GM19239 (cell line): Measurements from ENCODE around the gene FLII.
A peak's percentile ranks its signal among the peaks of the same experiment; 100 is the strongest.

Source experiments
- DNase-seq: peaks from one replicate; pipeline ENCODE4 v3.0.0; 2011; ENCODE audit warnings: low spot score; ENCODE audit not compliant: insufficient read length
- FAIRE-seq: peaks from 2 replicates; lab custom pipeline; 2011; peaks lifted over from hg19 to GRCh38; lab: Jason Lieb, UNC

Gene FLII

GRCh38 chr17:18261146-18261515, 2.6 kb upstream of the FLII start:
- FAIRE-seq, result peak; percentile 28
- DNase-seq, result peak; percentile 66

GRCh38 chr17:18260332-18261145, 2.0 kb upstream of the FLII start, which contains the start of gene MIEF2:
Gene MIEF2, plus strand, starts transcription at chr17:18260662. Its CDS starts 2,059 bp downstream, at chr17:18262721.
- peak; percentile 100 for DNase-seq
- FAIRE-seq, result peak; percentile 97

GRCh38 chr17:18259621-18260331, 1.2 kb upstream of the FLII start:
- no peak for DNase-seq
- FAIRE-seq, result peak; percentile 28

- peak; percentile 71 for FAIRE-seq
- peak; percentile 67 for DNase-seq
These were observed 569 bp downstream of the FLII start for GRCh38 chr17:18257982-18258355.

GRCh38 chr17:18257268-18257981, 1.1 kb downstream of the FLII start:
- DNase-seq (peak; percentile 63), FAIRE-seq (peak; percentile 40)

GRCh38 chr17:18256776-18257175, 1.8 kb downstream of the FLII start:
- FAIRE-seq (no peak), DNase-seq (no peak)

- DNase-seq (no peak), FAIRE-seq (no peak)
These were observed 2.2 kb downstream of the FLII start for GRCh38 chr17:18256351-18256750.

- DNase-seq (no peak), FAIRE-seq (no peak)
These were observed 3.5 kb downstream of the FLII start for GRCh38 chr17:18254888-18255649.

- FAIRE-seq (no peak), DNase-seq (no peak)
These were observed 4.4 kb downstream of the FLII start for GRCh38 chr17:18253947-18254821.

GRCh38 chr17:18253187-18253884, 5.2 kb downstream of the FLII start:
- no peak for FAIRE-seq
- no peak for DNase-seq

- DNase-seq (no peak), FAIRE-seq (no peak)
These were observed 6.4 kb downstream of the FLII start for GRCh38 chr17:18252160-18252559.

- DNase-seq (no peak), FAIRE-seq (no peak)
These were observed 7.3 kb downstream of the FLII start for GRCh38 chr17:18251204-18251603.

GRCh38 chr17:18250708-18251107, 7.8 kb downstream of the FLII start:
- FAIRE-seq (no peak), DNase-seq (no peak)

GRCh38 chr17:18250259-18250658, 8.3 kb downstream of the FLII start:
- DNase-seq (no peak), FAIRE-seq (no peak)

GRCh38 chr17:18248811-18249210, 9.7 kb downstream of the FLII start:
- FAIRE-seq, result no peak
- no peak for DNase-seq

- peak; percentile 99 for DNase-seq
- peak; percentile 90 for FAIRE-seq
These were observed 10.2 kb downstream of the FLII start for GRCh38 chr17:18248300-18248731.

GRCh38 chr17:18247613-18248001, 10.9 kb downstream of the FLII start:
- DNase-seq (no peak), FAIRE-seq (no peak)

GRCh38 chr17:18246880-18247612, 11.5 kb downstream of the FLII start:
- FAIRE-seq (no peak), DNase-seq (peak; percentile 69)
